ENCODE results near the gene B4GALT1. TPM values are rescaled to one million over a fixed set of nuclear protein-coding genes. Genes with fewer than 3 reads are reported as not detected.

The B4GALT1 gene
- total and polyA plus RNA-seq, 2 experiments from 2014 or later = 63.9 to 78.3 TPM

GRCh38 chr9:33163433-33164137 is 3.6 kb downstream of the B4GALT1 start:
- no peak overlapping the region for H3K4me3 ChIP-seq
- H3K27me3 ChIP-seq = no peaks in the 10 kb centered on the region
- H2AFZ ChIP-seq = no peak overlapping the region
- H4K20me1 ChIP-seq (ENCODE audit: insufficient read depth, poor library complexity, severe bottlenecking) = peaks cover 8% of the 10 kb centered on the region
- H3K36me3 ChIP-seq (replicated peaks; ENCODE audit: insufficient read depth, low read depth) = no peaks in the 10 kb centered on the region
- no peak for DNase-seq (ENCODE audit: low spot score)
- TF ChIP-seq CTCF (IDR thresholded peaks at IDR 0.05; ENCODE audit: poor library complexity) (no peak), EZH2phosphoT487 (IDR thresholded peaks at IDR 0.05; ENCODE audit: low read depth, severe bottlenecking, unreplicated experiment) (no peak), EZH2 (IDR thresholded peaks at IDR 0.05; ENCODE audit: borderline replicate concordance) (no peak)
- H3K27ac ChIP-seq = peak overlapping the region; percentile 97
- WGBS (ENCODE audit: low lambda C conversion rate, missing lambda C conversion rate) = 89% methylated on average over 8 of the region's 8 CpGs
- H3K4me1 ChIP-seq (ENCODE audit: insufficient read depth) = peaks cover 72% of the 10 kb centered on the region
- peak overlapping the region; percentile 80 for H3K4me2 ChIP-seq
- no peaks in the 10 kb centered on the region for H3K9me2 ChIP-seq (replicated peaks; ENCODE audit: insufficient read depth)
- H3K79me2 ChIP-seq = peaks cover 77% of the 10 kb centered on the region
- no peaks in the 10 kb centered on the region for H3K9me3 ChIP-seq (ENCODE audit: low read depth)

GRCh38 chr9:33162721-33163311 is 4.3 kb downstream of the B4GALT1 start:
- WGBS (ENCODE audit: low lambda C conversion rate, missing lambda C conversion rate) = 45% methylated on average over 9 of the region's 9 CpGs
- peaks cover 75% of the 10 kb centered on the region for H3K4me1 ChIP-seq (ENCODE audit: insufficient read depth)
- no peaks in the 10 kb centered on the region for H3K9me2 ChIP-seq (replicated peaks; ENCODE audit: insufficient read depth)
- peak; percentile 53 for DNase-seq (ENCODE audit: low spot score)
- H4K20me1 ChIP-seq (ENCODE audit: insufficient read depth, poor library complexity, severe bottlenecking) = peaks cover 15% of the 10 kb centered on the region
- H3K79me2 ChIP-seq = peaks cover 85% of the 10 kb centered on the region
- no peaks in the 10 kb centered on the region for H3K27me3 ChIP-seq
- no peak overlapping the region for H2AFZ ChIP-seq
- H3K4me2 ChIP-seq = peak overlapping the region; percentile 80
- no peaks in the 10 kb centered on the region for H3K36me3 ChIP-seq (replicated peaks; ENCODE audit: insufficient read depth, low read depth)
- no peak overlapping the region for H3K4me3 ChIP-seq
- TF ChIP-seq EZH2 (IDR thresholded peaks at IDR 0.05; ENCODE audit: borderline replicate concordance) (no peak), EZH2phosphoT487 (IDR thresholded peaks at IDR 0.05; ENCODE audit: low read depth, severe bottlenecking, unreplicated experiment) (no peak), CTCF (IDR thresholded peaks at IDR 0.05; ENCODE audit: poor library complexity) (no peak)
- no peaks in the 10 kb centered on the region for H3K9me3 ChIP-seq (ENCODE audit: low read depth)
- peak overlapping the region; percentile 97 for H3K27ac ChIP-seq

- H3K27me3 ChIP-seq = no peaks in the 10 kb centered on the region
- peak; percentile 53 for DNase-seq (ENCODE audit: low spot score)
- peaks cover 80% of the 10 kb centered on the region for H3K4me1 ChIP-seq (ENCODE audit: insufficient read depth)
- H3K4me3 ChIP-seq = no peak overlapping the region
- peak overlapping the region; percentile 97 for H3K27ac ChIP-seq
- H2AFZ ChIP-seq = no peak overlapping the region
- H4K20me1 ChIP-seq (ENCODE audit: insufficient read depth, poor library complexity, severe bottlenecking) = peaks cover 17% of the 10 kb centered on the region
- H3K36me3 ChIP-seq (replicated peaks; ENCODE audit: insufficient read depth, low read depth) = no peaks in the 10 kb centered on the region
- WGBS (ENCODE audit: low lambda C conversion rate, missing lambda C conversion rate) = 19% methylated on average over 1 of the region's 1 CpG
- H3K9me3 ChIP-seq (ENCODE audit: low read depth) = no peaks in the 10 kb centered on the region
- no peaks in the 10 kb centered on the region for H3K9me2 ChIP-seq (replicated peaks; ENCODE audit: insufficient read depth)
- TF ChIP-seq EZH2phosphoT487 (IDR thresholded peaks at IDR 0.05; ENCODE audit: low read depth, severe bottlenecking, unreplicated experiment) = no peak
- TF ChIP-seq CTCF (IDR thresholded peaks at IDR 0.05; ENCODE audit: poor library complexity) = no peak
- TF ChIP-seq EZH2 (IDR thresholded peaks at IDR 0.05; ENCODE audit: borderline replicate concordance) = no peak
- H3K4me2 ChIP-seq = peak overlapping the region; percentile 80
- peaks cover 94% of the 10 kb centered on the region for H3K79me2 ChIP-seq
These were observed 5.5 kb downstream of the B4GALT1 start for GRCh38 chr9:33161589-33162132.

Data from hepatocyte (in vitro differentiated cells).